Measurements from ENCODE around the gene NOTCH4.
"Not testable (repeated sequence)": the region's sequence is repeated elsewhere in the genome, so short reads cannot be mapped to it uniquely, and the experiment has no call there.

NOTCH4 gene

DNA sequence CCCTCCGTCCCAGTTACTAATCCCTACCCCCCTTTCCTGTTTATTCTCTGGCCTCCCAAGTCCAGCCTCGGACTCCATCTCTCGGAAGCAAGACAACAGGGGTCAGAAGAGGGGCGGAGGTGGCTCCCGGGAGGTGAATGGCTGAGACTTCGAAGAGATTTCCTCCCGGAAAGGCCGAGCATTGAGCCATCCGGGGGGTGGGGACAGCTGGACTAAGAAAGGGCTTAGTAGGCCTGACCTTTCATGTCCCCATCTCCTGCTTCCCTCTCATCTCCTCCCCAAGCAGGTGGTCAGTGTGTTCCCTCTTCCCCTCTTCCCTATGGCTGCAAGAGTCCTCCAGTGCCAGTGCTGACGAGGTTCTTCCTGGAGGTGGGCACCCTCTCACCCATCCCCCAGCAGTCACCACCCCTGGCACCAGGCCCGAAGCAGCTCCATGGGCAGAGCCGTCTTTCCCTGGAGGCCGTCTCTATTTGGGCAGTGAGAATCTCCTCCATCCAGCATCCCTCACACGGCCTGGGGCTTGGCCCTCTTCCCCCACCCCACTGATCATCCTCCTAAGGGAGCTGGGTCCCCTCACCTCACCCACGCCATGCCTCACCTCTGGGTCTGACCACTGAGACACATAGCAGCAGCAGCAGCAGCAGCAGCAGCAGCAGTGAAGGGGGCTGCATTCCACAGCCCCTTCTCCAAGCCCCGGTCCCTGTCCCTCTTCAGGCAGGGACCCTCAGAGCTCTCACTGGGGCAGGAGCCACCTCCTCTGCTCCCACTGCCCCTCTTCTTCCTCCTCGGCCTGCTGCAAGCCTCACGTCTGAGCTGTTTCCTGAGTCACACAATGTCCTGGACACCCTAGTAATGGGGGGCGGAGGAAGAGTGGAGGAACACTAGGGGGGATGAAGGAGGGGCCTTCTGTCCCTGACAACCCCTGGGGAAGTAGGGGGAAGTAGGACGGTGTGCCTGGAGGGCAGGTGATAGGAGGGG lies at the start of gene NOTCH4:
TSS of gene NOTCH4 (minus strand) at position 810 of the 978 bp plus-strand sequence. CDS start at position 671, 139 bp downstream.
- no peak for DNase-seq

DNA sequence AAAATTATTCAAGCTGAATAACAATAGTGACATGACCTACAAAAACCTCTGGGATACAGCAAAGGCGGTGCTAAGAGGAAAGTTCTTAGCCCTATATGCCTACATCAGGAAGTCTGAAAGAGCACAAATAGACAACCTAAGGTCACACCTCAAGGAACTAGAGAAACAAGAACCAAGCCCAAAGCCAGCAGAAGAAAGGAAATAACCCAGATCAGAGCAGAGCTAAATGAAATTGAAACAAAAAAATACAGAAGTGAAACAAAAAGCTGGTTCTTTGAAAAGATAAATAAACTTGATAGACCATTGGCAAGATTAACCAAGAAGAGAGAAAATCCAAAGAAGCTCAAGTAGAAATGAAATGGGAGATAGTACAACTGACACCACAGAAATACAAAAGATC lies 47.6 kb upstream of the NOTCH4 start:
- no peak for DNase-seq

DNA sequence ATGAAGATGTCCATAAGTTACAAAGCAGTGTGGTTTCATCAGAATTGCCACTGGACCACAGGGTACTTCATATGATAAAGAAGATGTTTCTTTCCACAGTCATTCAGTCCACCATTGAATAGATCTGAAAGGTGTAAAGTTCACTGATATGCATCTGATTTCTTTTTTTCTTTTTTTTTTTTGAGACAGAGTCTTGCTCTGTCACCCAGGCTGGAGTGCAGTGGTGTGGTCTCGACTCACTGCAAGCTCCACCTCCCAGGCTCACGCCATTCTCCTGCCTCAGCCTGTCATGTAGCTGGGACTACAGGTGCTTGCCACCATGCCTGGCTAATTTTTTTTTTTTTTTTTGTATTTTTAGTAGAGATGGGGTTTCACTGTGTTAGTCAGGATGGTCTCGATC lies 44.6 kb upstream of the NOTCH4 start:
- not testable (repeated sequence) for DNase-seq

DNA sequence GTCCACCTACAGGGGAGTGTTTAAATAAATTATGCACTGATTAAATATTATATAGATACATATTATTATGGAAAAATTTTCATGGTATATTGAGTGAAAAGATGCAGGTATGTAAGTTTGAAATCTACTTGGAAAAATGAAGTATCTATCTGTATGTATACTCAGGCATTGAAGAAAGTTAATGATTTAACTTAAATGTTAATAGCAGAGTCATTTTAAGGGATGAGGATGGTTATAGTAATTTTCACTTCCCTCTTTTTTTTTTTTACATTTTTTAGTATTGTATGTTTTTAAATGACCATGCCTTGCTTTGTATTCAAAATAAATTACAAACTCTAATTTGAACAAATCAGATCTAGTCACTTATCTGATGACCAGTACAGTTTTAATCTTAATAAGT lies 43.2 kb upstream of the NOTCH4 start:
- DNase-seq = no peak

DNA sequence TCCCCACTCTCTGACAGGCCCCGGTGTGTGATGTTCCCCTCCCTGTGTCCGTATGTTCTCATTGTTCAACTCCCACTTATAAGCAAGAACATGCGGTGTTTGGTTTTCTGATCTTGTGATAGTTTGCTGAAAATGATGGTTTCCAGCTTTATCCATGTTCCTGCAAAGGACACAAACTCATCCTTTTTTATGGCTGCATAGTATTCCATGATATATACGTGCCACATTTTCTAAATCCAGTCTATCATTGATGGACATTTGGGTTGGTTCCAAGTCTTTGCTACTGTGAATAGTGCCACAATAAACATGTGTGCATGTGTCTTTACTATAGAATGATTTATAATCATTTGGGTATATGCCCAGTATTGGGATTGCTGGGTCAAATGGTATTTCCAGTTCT lies 33.4 kb upstream of the NOTCH4 start:
- not testable (repeated sequence) for DNase-seq

DNA sequence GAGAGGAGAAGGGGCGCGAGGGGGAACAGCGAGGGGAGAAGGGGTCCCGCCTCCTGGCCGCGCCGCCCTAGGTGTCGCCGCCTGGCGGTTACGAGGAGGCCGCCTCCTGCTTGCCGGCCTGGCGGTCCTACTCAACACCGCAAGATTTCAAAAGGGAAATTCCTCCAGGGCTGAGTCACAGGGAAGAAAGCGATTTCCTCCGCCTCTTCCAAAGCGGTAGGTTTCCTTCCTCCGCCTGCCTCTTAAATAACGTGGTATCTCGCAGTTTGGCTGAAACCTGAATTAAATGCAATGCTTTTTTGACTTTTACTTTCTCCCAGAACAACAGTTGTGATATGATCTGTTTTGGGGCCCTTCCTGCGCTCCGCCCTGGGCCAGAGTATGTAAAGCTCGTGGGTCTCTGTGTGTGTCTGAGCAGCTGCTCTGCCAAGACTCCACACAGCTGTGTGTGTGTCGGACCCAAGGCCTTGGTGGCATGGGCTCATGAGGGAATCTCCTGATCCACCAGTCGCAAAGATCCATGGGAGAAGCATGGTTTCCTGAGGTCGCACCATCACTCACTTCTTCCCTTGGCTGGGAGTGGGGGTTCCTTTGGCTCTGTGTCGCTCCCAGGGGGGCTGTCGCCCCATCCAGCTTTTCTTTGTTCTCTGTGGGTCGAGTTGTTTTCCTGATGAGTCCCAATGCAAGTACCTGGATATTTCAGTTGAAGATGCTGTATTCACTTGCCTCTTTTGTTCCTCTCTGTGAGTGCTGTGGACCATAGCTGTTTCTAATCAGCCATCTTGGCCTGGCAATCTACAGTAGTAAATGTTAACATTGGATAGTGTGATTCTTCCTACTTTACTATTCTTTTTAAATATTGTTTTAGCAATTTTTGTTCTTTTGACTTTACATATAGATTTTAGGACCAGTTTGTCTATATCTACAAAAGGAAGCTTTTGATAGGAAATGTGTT lies 31.6 kb upstream of the NOTCH4 start:
- DNase-seq = no peak

DNA sequence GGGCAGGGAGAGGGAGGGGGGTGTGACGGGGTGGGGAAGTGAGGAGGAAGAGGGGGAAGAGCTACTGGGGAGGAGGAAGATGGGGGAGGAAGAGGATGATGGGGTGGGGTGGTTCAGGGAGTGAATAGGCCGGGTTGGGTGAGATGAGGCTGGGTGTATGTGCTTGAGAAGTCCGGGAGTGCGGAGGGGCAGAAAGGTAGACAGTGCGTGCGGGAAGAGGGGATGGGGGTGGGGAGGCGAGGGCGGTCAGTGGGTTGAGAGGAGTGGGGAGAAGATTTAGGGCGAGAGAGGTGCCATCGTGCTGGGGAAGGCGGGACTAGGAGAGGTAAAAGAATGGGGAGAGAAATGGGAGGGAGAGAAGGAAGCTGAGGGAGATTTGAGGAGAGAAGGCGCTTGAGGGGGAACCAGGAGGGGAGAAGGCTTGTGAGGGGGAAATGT lies 30.9 kb upstream of the NOTCH4 start:
- no peak for DNase-seq

DNA sequence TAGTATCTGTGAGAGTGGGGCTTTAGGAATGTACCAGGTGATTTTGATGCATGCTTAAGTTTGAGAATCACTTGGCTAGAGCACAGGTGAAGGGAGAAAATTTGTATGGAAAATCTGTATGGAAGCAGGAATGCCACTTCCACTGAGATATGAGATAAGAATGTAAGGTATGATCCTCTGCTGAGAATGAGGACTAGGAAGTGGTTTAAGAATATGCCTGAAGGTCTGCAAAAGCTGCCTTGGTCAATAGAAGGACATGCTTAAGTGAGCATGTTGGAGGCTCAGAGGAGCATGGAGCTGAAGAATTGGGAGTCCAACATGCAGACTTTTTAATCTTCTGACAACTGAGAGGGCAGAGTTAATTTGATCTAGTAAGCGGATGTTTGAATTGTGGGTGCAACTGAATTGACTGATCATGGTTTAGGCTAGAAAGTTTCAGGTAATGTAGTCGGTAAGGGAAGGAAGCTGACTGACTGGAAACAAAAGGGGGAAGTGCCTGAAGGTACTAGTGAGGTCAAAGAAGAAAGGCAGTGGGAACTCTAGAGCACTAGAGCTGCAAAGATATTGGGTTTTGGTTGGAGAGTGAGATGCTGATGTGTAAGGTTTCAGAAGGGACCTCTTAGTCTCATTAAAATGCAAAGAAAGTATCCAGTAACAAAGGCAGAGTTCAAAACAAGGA lies 28.6 kb upstream of the NOTCH4 start:
- DNase-seq = no peak

DNA sequence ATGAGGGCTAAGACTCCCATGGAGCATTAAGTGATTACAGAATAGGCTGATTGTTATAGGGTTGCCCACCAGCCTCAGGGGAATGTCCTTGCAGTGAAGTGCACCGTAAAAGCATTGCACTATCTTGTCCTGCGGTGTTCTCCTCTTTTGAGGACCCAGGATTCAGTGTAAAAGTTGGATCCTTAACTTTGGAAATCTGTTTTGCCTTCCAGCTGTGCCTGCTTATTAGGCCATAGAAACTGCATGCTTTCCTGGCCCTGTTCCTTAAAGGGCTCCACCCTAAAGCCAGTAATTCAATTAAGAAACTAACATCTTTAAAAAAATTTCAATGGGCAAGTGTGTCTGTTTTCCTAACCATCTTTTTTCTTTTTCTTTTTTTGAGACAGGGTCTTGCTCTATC lies 25.4 kb upstream of the NOTCH4 start:
- no peak for DNase-seq

DNA sequence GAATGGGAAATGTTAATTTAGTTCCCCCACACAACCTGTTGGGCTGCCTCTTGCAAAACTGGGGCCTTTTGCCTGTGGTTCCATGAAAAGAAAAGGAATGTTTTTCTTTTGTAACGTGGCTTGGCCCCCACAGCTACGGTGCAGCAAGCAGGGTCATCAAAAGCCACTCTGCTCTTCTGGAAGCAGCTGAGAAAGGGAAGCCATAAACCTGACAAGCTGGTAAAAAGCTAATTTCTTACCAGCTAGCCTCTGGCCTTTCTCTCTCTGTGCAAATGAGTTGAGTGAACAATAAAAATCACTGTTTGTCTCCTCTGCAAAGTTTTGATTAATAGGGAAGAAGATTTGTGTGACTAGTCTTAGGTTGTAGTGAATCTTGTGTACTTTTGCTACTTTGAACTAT lies 23.5 kb upstream of the NOTCH4 start:
- no peak for DNase-seq

DNA sequence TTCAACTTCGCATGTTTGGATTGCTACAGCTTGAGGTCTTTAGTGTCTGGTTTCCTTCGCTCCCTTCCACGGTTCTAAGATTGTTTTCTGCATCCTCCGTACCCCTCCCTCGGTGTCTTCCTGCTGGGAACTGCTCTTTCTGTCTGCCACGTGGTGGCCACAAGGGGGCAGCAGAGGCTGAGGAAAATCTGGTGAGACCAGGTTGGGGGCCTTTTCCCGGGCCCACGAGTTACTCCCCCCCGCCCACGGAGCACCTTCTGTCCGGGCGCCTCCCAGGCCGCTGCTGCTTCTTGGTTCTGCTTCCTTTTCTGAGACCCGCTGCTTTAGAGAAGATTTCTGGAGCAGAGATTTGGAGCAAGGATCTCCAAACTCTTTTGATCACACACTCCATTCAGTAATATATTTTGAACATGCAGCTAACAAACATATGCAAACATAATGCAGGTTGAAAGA lies 21.1 kb upstream of the NOTCH4 start:
- DNase-seq = peak in 1 of 2 experiments; percentile 63

DNA sequence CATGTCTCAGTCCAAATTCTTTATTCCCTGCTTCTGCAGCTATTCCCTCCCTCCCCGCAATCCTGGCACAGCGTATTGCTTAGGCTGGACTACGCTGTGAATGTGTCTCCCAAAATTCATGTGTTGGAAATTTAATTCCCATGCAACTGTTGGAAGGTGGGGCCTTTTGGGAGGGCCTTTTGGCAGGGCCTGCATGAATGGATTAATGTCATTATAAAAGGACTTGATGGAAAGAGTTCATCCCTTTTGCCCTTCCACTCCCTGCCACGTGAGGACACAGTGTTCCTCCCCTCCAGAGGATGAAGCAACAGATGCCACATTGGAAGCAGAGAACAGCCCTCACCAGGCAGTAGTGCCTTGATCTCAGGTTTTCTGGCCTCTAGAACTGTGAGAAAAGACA lies 20.4 kb upstream of the NOTCH4 start:
- no peak for DNase-seq

DNA sequence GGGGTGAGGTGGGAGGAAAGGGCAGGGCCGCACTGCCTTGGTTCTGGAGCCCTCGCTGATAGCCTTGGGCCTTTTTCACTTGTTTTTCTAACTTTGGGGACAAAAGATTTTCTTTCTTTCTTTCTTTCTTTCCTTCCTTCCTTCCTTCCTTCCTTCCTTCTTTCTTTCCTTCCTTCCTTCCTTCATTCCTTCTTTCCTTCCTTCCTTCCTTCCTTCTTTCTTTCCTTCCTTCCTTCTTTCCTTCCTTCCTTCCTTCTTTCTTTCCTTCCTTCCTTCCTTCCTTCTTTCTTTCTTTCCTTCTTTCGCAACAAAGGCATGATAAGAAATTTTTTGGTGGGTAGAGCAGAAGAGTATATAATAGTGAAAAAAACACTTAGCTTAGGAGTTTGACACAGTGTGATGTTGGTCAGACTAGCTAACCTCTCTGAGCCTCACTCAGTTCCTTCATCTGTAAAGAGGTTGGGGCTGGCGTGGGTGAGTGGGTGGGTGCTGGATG lies 18.5 kb upstream of the NOTCH4 start:
- DNase-seq = not testable (repeated sequence)

DNA sequence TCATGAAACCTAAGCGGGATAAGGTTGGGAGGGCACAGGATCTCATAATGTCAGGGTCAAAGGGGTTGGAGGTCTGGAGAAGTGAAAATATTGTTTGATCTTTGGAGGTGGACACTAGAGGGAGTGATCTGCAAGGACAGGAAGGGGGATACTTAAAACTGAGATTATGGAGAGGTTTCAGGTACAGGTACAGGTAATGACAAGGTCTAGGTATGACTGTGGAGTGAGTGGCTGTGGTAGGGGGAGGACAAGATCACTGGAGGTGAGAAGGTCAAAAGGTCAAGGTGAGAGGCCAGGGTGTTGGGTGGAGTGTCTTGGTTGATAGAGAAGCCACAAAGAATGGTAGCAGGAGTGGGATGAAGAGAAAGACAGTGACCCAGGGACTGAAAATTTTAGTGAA lies 16.8 kb upstream of the NOTCH4 start:
- no peak for DNase-seq

DNA sequence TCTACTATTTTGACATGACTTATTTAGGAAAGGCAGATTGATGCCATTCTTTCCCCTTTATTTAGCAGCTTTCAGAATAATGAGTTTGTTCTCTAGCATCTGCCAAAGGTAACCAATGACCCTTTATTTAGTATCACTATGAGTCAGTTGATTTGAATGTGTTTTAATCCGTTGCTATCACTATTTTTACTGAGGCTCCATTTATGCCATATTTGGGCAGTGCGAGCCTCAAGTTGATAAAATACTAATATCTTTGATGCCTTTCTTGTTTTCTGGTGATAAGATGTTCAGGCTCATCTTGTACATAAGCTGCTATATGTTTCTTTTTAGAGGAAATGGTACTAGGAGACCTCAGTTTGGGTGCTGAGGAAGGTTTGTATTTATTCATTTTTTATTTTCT lies 15.6 kb upstream of the NOTCH4 start:
- no peak for DNase-seq

DNA sequence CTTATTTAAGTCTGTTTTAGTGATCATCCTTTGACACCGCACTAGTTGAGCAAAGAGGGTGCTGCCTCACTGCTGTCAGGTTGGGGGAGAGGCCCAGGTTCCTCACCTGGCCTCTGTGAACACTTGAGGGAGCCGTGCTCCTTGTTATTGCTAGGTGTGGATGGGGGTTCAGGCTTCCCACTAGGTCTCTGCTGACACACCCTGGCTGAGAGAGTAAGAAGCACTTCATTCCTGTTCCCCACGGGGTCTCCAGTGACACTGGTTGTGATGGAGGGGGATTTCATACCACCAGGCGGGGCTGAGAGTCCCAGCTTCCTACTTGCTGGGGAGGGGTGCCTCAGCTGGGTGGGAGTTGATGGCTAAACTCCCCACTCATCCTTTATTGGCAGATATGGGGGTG lies 11.1 kb upstream of the NOTCH4 start:
- DNase-seq = no peak

DNA sequence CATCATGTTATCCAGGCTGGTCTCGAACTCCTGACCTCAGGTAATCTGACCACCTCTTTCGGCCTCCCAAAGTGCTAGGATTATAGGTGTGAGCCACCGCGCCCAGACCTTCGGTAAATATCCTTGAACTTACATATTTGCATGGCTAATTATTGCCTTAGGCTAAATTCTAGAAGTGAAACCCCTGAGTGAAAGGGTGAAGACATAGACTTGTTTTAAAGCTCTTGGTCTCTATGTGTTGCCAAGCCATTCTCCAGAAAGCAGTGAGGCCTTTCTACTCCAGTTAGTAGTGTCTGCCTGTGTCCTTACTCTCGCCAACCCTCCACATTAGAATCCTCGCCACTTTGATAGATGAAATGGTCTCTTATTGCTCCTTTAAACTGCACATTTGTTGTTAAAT lies 2.6 kb upstream of the NOTCH4 start:
- no peak for DNase-seq

DNA sequence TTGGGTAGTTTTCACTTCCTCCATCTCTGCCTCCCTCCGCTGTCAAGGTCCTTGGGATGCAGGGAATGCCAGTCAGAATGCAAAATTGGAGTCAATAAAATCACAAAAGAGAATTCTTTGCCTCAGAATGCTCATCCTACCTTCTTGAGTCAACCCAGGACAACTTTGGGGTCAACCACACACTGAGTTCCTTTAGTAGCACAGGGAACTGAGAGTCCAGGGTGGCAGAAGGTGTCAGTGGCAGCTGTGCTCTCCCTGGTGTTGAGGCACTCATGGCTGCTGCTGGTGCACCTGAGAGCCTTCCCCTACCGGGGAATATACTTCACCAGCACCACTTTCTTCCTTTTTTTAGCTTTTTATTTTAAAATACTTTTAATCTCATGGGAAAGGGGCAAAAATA lies 829 bp upstream of the NOTCH4 start:
- no peak for DNase-seq

DNA sequence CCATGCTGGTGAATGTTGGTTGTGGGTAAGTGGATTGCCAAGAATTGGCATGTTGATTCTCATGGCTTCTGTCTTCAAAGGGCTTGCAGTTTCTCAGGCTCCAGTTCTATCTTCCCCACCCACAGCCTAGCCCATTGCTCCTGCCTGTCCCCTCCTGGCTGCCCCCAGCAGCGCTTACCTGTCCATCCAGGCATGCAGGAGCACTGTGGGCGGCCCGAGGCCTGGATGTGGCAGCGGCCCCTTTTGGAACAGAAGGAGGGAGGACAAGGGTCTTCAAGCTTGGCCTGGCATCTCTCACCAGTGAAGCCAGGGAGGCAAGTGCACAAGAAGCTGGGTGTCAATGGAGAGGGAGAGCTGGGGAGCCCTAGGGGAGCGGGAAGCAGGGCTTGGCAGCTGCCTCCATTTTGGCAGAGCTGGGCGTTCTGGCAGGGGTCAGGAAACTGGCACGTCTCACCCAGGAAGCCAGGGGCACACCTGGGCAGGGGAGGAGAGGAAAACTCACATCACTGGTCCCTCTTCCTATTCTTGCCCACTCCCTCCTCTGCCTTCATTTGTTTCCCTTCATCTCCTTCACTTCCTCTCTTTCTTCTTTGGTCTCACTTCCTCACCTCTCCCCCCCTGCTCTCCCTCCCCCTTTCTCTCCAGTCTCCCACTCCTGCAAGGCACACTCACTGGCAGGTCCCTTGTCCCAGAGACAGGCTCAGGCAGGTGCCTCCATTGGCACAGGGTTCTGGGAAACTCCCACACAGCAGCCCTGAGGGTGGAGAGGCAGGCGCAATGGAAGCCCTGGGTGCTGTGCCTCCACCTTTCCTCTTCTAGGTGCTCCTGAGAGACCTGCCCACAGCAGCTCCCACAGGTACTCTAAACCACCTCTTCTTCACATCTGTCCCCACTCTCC lies 1.3 kb downstream of the NOTCH4 start:
- DNase-seq = no peak

DNA sequence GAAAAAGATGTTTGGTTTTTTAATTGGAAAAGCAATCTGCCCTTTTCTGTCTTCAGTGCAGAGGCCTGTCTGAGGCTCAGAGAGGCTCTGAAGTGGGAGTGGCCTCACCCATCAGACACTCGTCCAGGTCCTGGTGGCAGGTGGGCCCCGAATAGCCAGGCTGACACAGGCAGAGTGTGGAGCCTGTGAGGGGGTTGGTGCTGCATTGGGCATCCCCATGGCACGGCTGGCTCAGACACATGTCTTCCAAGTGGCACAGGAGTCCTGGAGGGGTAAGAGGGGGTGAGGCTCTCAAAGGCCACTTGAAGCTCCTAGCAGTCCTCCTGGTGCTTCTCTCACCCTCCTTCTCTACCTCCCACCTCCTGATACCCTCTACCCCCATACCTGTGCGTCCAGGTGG lies 3.8 kb downstream of the NOTCH4 start:
- no peak for DNase-seq

DNA sequence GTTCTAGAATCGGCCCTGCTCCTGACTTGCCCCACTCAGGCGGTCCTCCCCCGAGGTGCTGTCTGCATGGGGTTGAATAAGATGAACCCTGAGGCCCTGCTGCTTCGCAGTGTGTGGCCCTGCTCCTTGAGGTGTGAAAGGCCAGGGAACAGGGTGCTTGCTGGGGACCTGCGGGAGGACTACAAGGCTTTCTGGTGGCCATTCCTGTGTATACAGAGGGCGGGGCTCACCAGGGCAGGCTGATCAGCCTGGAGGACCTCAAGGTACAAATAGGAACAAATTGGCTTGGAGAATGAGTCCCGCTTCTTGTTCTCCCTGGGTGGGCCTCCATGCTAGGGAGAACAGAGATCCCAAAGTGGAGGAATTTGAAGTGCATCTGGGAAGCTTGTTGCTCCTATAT lies 5.7 kb downstream of the NOTCH4 start:
- DNase-seq = no peak

DNA sequence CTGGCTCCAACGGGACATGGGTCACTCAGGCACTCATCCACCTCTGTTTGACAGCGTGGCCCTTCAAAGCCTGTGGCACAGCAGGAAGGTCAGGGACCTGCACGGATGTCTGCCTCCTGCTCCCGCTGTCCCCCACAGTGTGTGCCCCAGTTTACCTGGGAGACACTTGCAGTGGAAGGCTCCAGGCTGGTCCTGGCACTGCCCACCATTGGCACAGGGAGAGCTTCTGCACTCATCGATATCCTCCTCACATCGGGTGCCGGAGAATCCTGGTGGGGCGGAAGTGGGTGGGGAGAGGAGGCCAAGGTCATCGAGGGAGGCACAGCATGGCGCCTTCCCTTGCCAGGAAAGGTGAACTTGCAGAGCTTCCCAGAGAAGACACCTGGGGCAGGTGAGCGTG lies 6.9 kb downstream of the NOTCH4 start:
- DNase-seq = no peak

Measured in cerebellar nuclear complex (tissue), 1 donor.